OCI-LY7 (cell line): ENCODE results near the gene LCP1. TPM values are rescaled to one million over a fixed set of nuclear protein-coding genes. Genes with fewer than 3 reads are reported as not detected.

Source experiments
- BruUV-seq: library from RNA; stranded (reverse); fragments of 400-500 nt; replicated peaks from 2 replicates; lab custom pipeline; 2021; lab: Mats Ljungman, UMichigan
- CTCF ChIA-PET: fragments of 300-600 bp; sonication (Branson Sonifier 250); formaldehyde crosslinking; loops from one replicate; lab custom pipeline; 2022; ENCODE audit warnings: antibody characterized with exemption; ENCODE audit not compliant: unreplicated experiment; lab: Charles Lee
- POLR2A ChIA-PET: fragments of 300-600 bp; sonication (Branson Sonifier 250); formaldehyde crosslinking; loops from one replicate; lab custom pipeline; 2022; ENCODE audit warnings: antibody characterized with exemption; lab: Charles Lee
- DNase-seq: peaks from one replicate; pipeline ENCODE4 v3.0.0-alpha.2; 2015; ENCODE audit warnings: low spot score
- H2AFZ ChIP-seq: fragments of 200-600 bp; sonication (generic), shearing (Covaris generic); 2 replicates; pipeline ENCODE4 v1.6.1; 2014; ENCODE audit warnings: mild to moderate bottlenecking, antibody characterized with exemption, low read length, moderate library complexity
- H3K27ac ChIP-seq: fragments of 200-600 bp; sonication (generic); 2 replicates; pipeline ENCODE4 v1.5.1; 2014; ENCODE audit warnings: mixed run types, low read depth, mild to moderate bottlenecking, moderate library complexity, low read length, inconsistent platforms; ENCODE audit not compliant: poor library complexity, severe bottlenecking
- H3K36me3 ChIP-seq: fragments of 200-600 bp; sonication (generic); 2 replicates; pipeline ENCODE4 v1.6.1; 2014; ENCODE audit warnings: mild to moderate bottlenecking, antibody characterized with exemption, low read length, moderate library complexity, mixed read lengths; ENCODE audit not compliant: insufficient read depth
- H3K4me1 ChIP-seq: fragments of 200-600 bp; sonication (generic); 2 replicates; pipeline ENCODE4 v1.5.1; 2014; ENCODE audit warnings: mild to moderate bottlenecking, low read length; ENCODE audit not compliant: insufficient read depth, poor library complexity, severe bottlenecking
- H3K4me2 ChIP-seq: fragments of 200-600 bp; sonication (generic); 2 replicates; pipeline ENCODE4 v1.6.1; 2014; ENCODE audit warnings: mild to moderate bottlenecking, low read length
- H3K4me3 ChIP-seq: fragments of 200-600 bp; sonication (generic); 2 replicates; pipeline ENCODE4 v1.5.1; 2014; ENCODE audit warnings: mild to moderate bottlenecking, low read depth, low read length; ENCODE audit not compliant: poor library complexity, severe bottlenecking
- H3K79me2 ChIP-seq: fragments of 200-600 bp; sonication (generic); 2 replicates; pipeline ENCODE4 v1.6.1; 2016; ENCODE audit warnings: low read depth, mild to moderate bottlenecking, low read length, moderate library complexity, mixed read lengths; ENCODE audit not compliant: insufficient read depth
- H3K9me2 ChIP-seq: fragments of 200-600 bp; sonication (generic); 2 replicates; pipeline ENCODE4 v1.6.1; 2016; ENCODE audit warnings: mild to moderate bottlenecking, low read length, mixed read lengths; ENCODE audit not compliant: insufficient read depth
- H3K9me3 ChIP-seq: fragments of 200-600 bp; sonication (generic); 2 replicates; pipeline ENCODE4 v1.6.1; 2014; ENCODE audit warnings: mild to moderate bottlenecking, mixed run types, low read length, mixed read lengths
- H4K20me1 ChIP-seq: fragments of 200-600 bp; sonication (generic); 2 replicates; pipeline ENCODE4 v1.6.1; 2014; ENCODE audit warnings: mild to moderate bottlenecking, antibody characterized with exemption, low read length, moderate library complexity, mixed read lengths; ENCODE audit not compliant: insufficient read depth
- CTCF ChIP-seq: fragments of 200-600 bp; sonication (generic); conservative IDR thresholded peaks from 2 replicates; pipeline ENCODE4 v1.5.1; 2014; ENCODE audit warnings: mild to moderate bottlenecking, antibody characterized with exemption, low read length, moderate library complexity, mixed read lengths
- EZH2phosphoT487 ChIP-seq: fragments of 200-600 bp; sonication (generic); IDR thresholded peaks from 2 replicates; pipeline ENCODE4 v1.6.1; 2018; ENCODE audit warnings: low read depth, borderline replicate concordance, mild to moderate bottlenecking, mixed run types, antibody characterized with exemption, low read length, moderate library complexity, mixed read lengths
- intact Hi-C: fragments of 100-400 bp; cut with micrococcal nuclease; formaldehyde crosslinking; loops from one replicate; pipeline ENCODE4 v1.10.0; 2022; ENCODE audit not compliant: unreplicated experiment
- total RNA-seq, 2 experiments: library from RNA; depleted of rRNA in 1 of 2; stranded (reverse); fragments of >200 nt in 1 of 2; shearing (Covaris generic) in 1 of 2; gene quantifications; 2 replicates each; pipeline ENCODE4 v1.2.3, GENCODE V29; 2014 to 2022

LCP1 gene
- total RNA-seq, 2 experiments from 2014 or later: 292 to 565 TPM

- Histone ChIP-seq H3K79me2 (peaks cover 100% of the 10 kb centered on the region), H3K36me3 (peaks cover 86% of the 10 kb centered on the region), H4K20me1 (peaks cover 93% of the 10 kb centered on the region), H3K9me3 (no peaks in the 10 kb centered on the region), H3K27ac (peak overlapping the region; percentile 92), H3K9me2 (no peaks in the 10 kb centered on the region), H2AFZ (no peak overlapping the region), H3K4me2 (peak overlapping the region; percentile 89), H3K4me1 (peaks cover 100% of the 10 kb centered on the region), H3K4me3 (peak overlapping the region; percentile 50)
- DNase-seq: no peak
- POLR2A ChIA-PET: interaction anchor here (1.0 to 4.5 kb wide), 5 partner anchors 9 to 30 kb away, joined by 3 to 37 read pairs (median 6); partner anchors contain the start of gene LCP1
- CTCF ChIA-PET: interaction anchor here (0.8 kb wide), 1 partner anchor 44 kb away, joined by 3 read pairs; no protein-coding TSS in a partner anchor
- TF ChIP-seq EZH2phosphoT487 (no peak), CTCF (no peak)
- BruUV-seq: no TSS peak
- intact Hi-C loops: no loop called here
Observed at GRCh38 chr13:46170268-46170667, 11.7 kb downstream of the LCP1 start.

- Histone ChIP-seq H3K36me3 (peaks cover 85% of the 10 kb centered on the region), H3K27ac (peak overlapping the region; percentile 92), H3K9me2 (no peaks in the 10 kb centered on the region), H3K4me1 (peaks cover 100% of the 10 kb centered on the region), H3K79me2 (peaks cover 100% of the 10 kb centered on the region), H3K9me3 (peaks cover under 1% of the 10 kb centered on the region; the same call in 1 of the 2 replicates), H4K20me1 (peaks cover 91% of the 10 kb centered on the region), H2AFZ (no peak overlapping the region), H3K4me2 (peak overlapping the region; percentile 89), H3K4me3 (peak overlapping the region; percentile 50)
- TF ChIP-seq EZH2phosphoT487 (no peak), CTCF (no peak)
- ChIA-PET POLR2A (interaction anchor here (1.7 to 4.5 kb wide), 2 partner anchors 8 to 11 kb away, joined by 6 to 37 read pairs; partner anchors contain the start of gene LCP1), CTCF (interaction anchor here (0.8 kb wide), 1 partner anchor 44 kb away, joined by 3 read pairs; no protein-coding TSS in a partner anchor)
- intact Hi-C loops: no loop called here
- no peak for DNase-seq
- BruUV-seq: no TSS peak
Observed at GRCh38 chr13:46169758-46170157, 12.2 kb downstream of the LCP1 start.

- Histone ChIP-seq H3K27ac (peak overlapping the region; percentile 23), H4K20me1 (peaks cover 87% of the 10 kb centered on the region), H3K4me1 (peaks cover 95% of the 10 kb centered on the region), H3K9me2 (no peaks in the 10 kb centered on the region), H3K9me3 (peaks cover 9% of the 10 kb centered on the region; the same call in 1 of the 2 replicates), H3K4me3 (peak overlapping the region; percentile 38), H3K79me2 (peaks cover 100% of the 10 kb centered on the region), H3K4me2 (peak overlapping the region; percentile 89), H3K36me3 (peaks cover 85% of the 10 kb centered on the region), H2AFZ (no peak overlapping the region)
- intact Hi-C loops: no loop called here
- DNase-seq: no peak
- TF ChIP-seq CTCF (no peak), EZH2phosphoT487 (no peak)
- CTCF ChIA-PET: no interaction called here
- POLR2A ChIA-PET: interaction anchor here (1.0 to 4.5 kb wide), 4 partner anchors 7 to 15 kb away, joined by 4 to 30 read pairs (median 12); no protein-coding TSS in a partner anchor
- BruUV-seq: no TSS peak
Observed at GRCh38 chr13:46168783-46169182, 13.2 kb downstream of the LCP1 start.
